PFSK-1 (cell line): ENCODE data around the gene BECN2.

Source experiments
- FOXP2 ChIP-seq: optimal IDR thresholded peaks from 2 replicates; pipeline ENCODE3; 2011; ENCODE audit warnings: borderline replicate concordance, control low read depth, inconsistent platforms; ENCODE audit not compliant: insufficient read depth; ENCODE audit errors: extremely low read length, extremely low read depth
- POLR2AphosphoS5 ChIP-seq: IDR thresholded peaks from 2 replicates; pipeline ENCODE4 v1.6.1; 2012; ENCODE audit warnings: low read depth, mild to moderate bottlenecking, control low read depth, low read length, moderate library complexity
- REST ChIP-seq, 2 experiments: IDR thresholded peaks; 2 replicates each; pipeline versions ENCODE4 v1.6.1 to v1.8.0; 2011 to 2012; ENCODE audit warnings: low read depth in 2 of 2, low read length in 2 of 2, control low read depth in 1 of 2, inconsistent platforms in 1 of 2, mild to moderate bottlenecking in 1 of 2, moderate library complexity in 1 of 2; ENCODE audit not compliant: insufficient read depth in 1 of 2
- SIN3A ChIP-seq: IDR thresholded peaks from 2 replicates; pipeline ENCODE4 v1.6.1; 2012; ENCODE audit warnings: mild to moderate bottlenecking, low read length, moderate library complexity, borderline replicate concordance; ENCODE audit not compliant: insufficient read depth
- TAF1 ChIP-seq: IDR thresholded peaks from 2 replicates; pipeline ENCODE4 v1.6.1; 2012; ENCODE audit warnings: low read length, control low read depth, borderline replicate concordance; ENCODE audit not compliant: insufficient read depth

GRCh38 chr1:241934866-241935265 is 22.7 kb upstream of the BECN2 start:
- TF ChIP-seq POLR2AphosphoS5 = no peak
- TF ChIP-seq FOXP2 = no peak
- TF ChIP-seq TAF1 = no peak
- TF ChIP-seq REST (IDR thresholded peaks at IDR 0.05; ENCODE audit: insufficient read depth in 1 of 2, low read depth in 2 of 2, low read length in 2 of 2) = no peak
- no peak for TF ChIP-seq SIN3A
